Upper lobe of right lung (tissue), 1 donor: ENCODE measurements around the gene KRTAP5-4. TPM values are rescaled to one million over a fixed set of nuclear protein-coding genes. Genes with fewer than 3 reads are reported as not detected.
A peak's percentile ranks its signal among the peaks of the same experiment; 100 is the strongest.

ENCODE experiments used
- ATAC-seq: fragments of 200-7000 bp; cut with Tn5 transposase; one replicate; pipeline ENCODE4 v1.9.1; 2020; ENCODE audit warnings: mild to moderate bottlenecking, moderate library complexity
- DNase-seq: peaks from one replicate; pipeline ENCODE4 v3.0.0-alpha.2; 2020
- H3K27ac ChIP-seq: fragments of 200-600 bp; one replicate; pipeline ENCODE4 v1.8.0; 2022
- H3K27me3 ChIP-seq: fragments of 200-600 bp; one replicate; pipeline ENCODE4 v1.8.0; 2022; ENCODE audit warnings: mild to moderate bottlenecking
- H3K36me3 ChIP-seq: fragments of 200-600 bp; one replicate; pipeline ENCODE4 v1.8.0; 2022
- H3K4me1 ChIP-seq: fragments of 200-600 bp; one replicate; pipeline ENCODE4 v1.8.0; 2022
- H3K4me3 ChIP-seq: fragments of 200-600 bp; one replicate; pipeline ENCODE4 v1.8.0; 2022; ENCODE audit warnings: mild to moderate bottlenecking
- H3K9me3 ChIP-seq: fragments of 200-600 bp; one replicate; pipeline ENCODE4 v1.8.0; 2022
- intact Hi-C: fragments of 100-400 bp; cut with DNase I; formaldehyde crosslinking; loops from one replicate; pipeline ENCODE4 v1.11.0; 2022
- total RNA-seq: library from RNA; stranded (reverse); fragmentation: NEBNext Ultra II Directional; extraction: Animal tissue kit (Norgen Biotek cat#: 25700); gene quantifications from one replicate; pipeline ENCODE4 v1.2.1, GENCODE V29; 2021
- TF ChIP-seq, protein P1 (sequence below): fragments of 200-600 bp; IDR thresholded peaks from one replicate; pipeline ENCODE4 v1.8.0; 2022; ENCODE audit warnings: antibody characterized with exemption
- donor health status: DM: no; HTN: yes; CAD: no; lungs with severe emphysema.

KRTAP5-4 gene
- total RNA-seq, 1 donor from 2014 or later: not detected

DNA sequence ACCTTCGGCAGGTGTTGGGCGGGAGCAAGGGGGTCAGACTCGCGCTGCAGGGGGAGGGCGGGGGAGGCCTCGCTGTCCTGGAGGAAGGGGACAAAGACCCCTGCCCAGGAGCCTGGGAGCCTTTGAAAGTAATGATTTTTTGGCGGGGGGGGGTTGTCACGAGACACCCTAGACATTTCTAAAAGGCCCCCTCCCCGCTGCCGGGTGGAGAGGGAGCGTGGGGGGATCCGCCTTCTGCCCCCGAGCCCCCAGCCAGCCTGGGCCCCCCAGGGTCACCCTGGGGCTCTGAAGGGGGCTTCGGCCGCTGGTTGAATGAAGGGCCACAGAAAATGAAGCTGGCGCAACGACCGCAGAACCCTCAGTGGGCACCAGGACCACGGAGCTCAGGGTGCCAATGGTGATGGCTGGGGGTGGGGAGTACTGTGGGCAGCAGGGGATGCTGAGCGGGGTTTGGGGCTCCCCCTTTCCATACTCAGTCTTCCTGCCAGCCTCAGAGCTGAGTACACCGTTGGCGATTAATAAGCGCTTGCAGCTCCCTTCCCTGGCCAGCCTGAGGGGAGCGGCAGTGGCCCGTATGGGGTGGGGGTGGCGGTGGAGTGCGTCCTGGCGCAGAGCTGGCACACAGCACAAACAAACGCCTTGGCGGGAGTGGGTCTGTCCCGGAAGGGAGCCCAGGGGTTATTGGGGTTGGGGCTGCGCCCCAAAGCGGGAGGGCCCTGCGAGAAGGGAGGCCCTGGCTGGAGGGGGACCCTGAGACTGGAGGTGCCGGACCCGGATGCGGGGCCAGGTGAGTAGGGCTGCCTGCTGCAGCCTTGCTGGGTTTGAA is 48.6 kb downstream of the KRTAP5-4 start:
- peaks cover 15% of the 10 kb centered on the region for H3K4me1 ChIP-seq

DNA sequence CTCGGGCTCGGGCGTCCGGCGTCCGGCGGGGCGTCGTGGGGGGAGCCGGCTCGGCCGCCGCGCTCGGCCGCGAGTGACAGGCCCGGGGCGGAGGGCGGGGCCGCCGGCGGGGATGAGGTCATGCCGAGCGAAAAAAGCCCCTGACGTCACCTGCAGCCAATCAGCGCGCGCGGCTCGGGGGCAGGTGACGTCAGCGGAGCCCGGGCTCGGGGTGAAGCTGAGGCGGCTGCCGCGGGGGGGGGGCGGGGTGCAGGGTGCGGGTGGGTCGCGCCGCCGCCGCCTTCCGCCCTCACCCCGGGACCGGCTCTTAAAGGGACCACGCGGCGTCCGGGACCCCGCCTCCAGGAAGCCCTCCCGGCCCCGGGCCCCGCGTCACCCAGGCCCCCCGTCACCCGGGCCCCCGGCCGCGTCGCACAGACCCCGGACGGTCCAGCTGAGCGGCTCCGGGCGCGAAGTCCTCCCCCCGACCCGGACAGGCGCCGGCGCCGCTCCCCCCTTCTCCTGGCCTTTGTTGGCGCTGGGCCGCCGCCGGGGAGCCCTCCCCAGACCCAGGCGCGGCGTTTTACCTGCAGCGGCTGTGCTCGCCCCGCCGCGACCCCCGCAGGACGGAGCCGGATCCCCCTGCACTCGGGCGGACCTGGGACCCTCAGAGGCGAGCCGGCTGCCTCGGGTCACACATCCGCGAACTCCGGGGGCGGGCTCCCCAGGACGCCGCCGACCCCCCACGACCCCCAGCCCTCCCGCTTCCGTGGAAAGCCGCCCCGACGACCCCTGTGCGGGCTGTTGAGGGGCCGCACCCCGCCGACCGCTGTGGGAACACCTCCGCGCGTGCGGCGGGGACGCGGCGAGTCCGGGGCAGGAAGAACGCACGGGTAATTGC is 49.5 kb downstream of the KRTAP5-4 start, which contains the start of gene DUSP8:
Gene DUSP8, minus strand, starts transcription at position 75 of the 880 bp plus-strand sequence. CDS start 6,445 bp downstream, outside the sequence.
- Histone ChIP-seq H3K4me3 (peak within 1 kb of the TSS; percentile 56), H3K27ac (peak within 1 kb of the TSS; percentile 55), H3K4me1 (peaks cover 15% of the 10 kb centered on the region), H3K27me3 (no peaks in the 10 kb centered on the region), H3K9me3 (no peaks in the 10 kb centered on the region), H3K36me3 (no peaks in the 10 kb centered on the region)
- ATAC-seq (peak; percentile 75), DNase-seq (peak; percentile 95)
- TF ChIP-seq, protein P1, sequence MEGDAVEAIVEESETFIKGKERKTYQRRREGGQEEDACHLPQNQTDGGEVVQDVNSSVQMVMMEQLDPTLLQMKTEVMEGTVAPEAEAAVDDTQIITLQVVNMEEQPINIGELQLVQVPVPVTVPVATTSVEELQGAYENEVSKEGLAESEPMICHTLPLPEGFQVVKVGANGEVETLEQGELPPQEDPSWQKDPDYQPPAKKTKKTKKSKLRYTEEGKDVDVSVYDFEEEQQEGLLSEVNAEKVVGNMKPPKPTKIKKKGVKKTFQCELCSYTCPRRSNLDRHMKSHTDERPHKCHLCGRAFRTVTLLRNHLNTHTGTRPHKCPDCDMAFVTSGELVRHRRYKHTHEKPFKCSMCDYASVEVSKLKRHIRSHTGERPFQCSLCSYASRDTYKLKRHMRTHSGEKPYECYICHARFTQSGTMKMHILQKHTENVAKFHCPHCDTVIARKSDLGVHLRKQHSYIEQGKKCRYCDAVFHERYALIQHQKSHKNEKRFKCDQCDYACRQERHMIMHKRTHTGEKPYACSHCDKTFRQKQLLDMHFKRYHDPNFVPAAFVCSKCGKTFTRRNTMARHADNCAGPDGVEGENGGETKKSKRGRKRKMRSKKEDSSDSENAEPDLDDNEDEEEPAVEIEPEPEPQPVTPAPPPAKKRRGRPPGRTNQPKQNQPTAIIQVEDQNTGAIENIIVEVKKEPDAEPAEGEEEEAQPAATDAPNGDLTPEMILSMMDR: no peak
- intact Hi-C loops: no loop called here

More for the DNA sequence above, 48.6 kb downstream of the KRTAP5-4 start:
- intact Hi-C loops: no loop called here
- TF ChIP-seq, protein P1: no peak
- peak; percentile 73 for DNase-seq
- H3K27me3 ChIP-seq: no peaks in the 10 kb centered on the region
- H3K36me3 ChIP-seq: no peaks in the 10 kb centered on the region
- peak overlapping the region; percentile 55 for H3K27ac ChIP-seq
- no peaks in the 10 kb centered on the region for H3K9me3 ChIP-seq
- peak; percentile 8 for ATAC-seq
- H3K4me3 ChIP-seq: peak overlapping the region; percentile 56

- no peak for DNase-seq
- Histone ChIP-seq H3K27ac (no peak overlapping the region), H3K27me3 (no peaks in the 10 kb centered on the region), H3K9me3 (no peaks in the 10 kb centered on the region), H3K4me1 (peaks cover 15% of the 10 kb centered on the region), H3K36me3 (no peaks in the 10 kb centered on the region), H3K4me3 (peak overlapping the region; percentile 51)
- intact Hi-C loops: no loop called here
- ATAC-seq: no peak
- TF ChIP-seq, protein P1: no peak
These were observed 50.2 kb downstream of the KRTAP5-4 start for GRCh38 chr11:1571760-1572196.

Other genes with a start within 250 kb of the KRTAP5-4 start
- 0.26 TPM for gene BRSK2, start 232.2 kb downstream of the KRTAP5-4 start, total RNA-seq
- gene MOB2, start 135.4 kb downstream of the KRTAP5-4 start, total RNA-seq: 58.9 TPM
- 18.0 TPM for gene DUSP8, start 49.9 kb downstream of the KRTAP5-4 start, total RNA-seq
- not detected for gene KRTAP5-1, start 36.9 kb downstream of the KRTAP5-4 start, total RNA-seq
- gene KRTAP5-2, start 23.8 kb downstream of the KRTAP5-4 start, total RNA-seq: not detected
- gene KRTAP5-3, start 13.7 kb downstream of the KRTAP5-4 start, total RNA-seq: not detected
- gene KRTAP5-5, start 7.6 kb upstream of the KRTAP5-4 start, total RNA-seq: not detected
- gene KRTAP5-6, start 75.1 kb upstream of the KRTAP5-4 start, total RNA-seq: not detected
- 7.9 TPM for gene IFITM10, start 128.5 kb upstream of the KRTAP5-4 start, total RNA-seq
- 2,038 TPM for gene CTSD, start 141.8 kb upstream of the KRTAP5-4 start, total RNA-seq
- gene SYT8, start 212.9 kb upstream of the KRTAP5-4 start, total RNA-seq: 12.5 TPM
- 6.9 TPM for gene TNNI2, start 216.8 kb upstream of the KRTAP5-4 start, total RNA-seq
- gene LSP1, start 230.9 kb upstream of the KRTAP5-4 start, total RNA-seq: 78.2 TPM